IgD-negative memory B cell (primary cell): Measurements from ENCODE around the gene FAT2. TPM values are rescaled to one million over a fixed set of nuclear protein-coding genes. Genes with fewer than 3 reads are reported as not detected.

Experiments used
- H3K27ac Mint-ChIP-seq, 3 donors: one replicate each; pipeline ENCODE4 v1.8.0; 2020 to 2022; ENCODE audit warnings: mild to moderate bottlenecking in 3 of 3, mixed read lengths in 3 of 3, moderate library complexity in 1 of 3
- H3K27me3 Mint-ChIP-seq: one replicate; pipeline ENCODE4 v1.8.0; 2021; ENCODE audit warnings: mixed read lengths
- H3K36me3 Mint-ChIP-seq: one replicate; pipeline ENCODE4 v1.8.0; 2020; ENCODE audit warnings: mild to moderate bottlenecking, mixed read lengths
- H3K4me1 Mint-ChIP-seq, 3 donors: one replicate each; pipeline ENCODE4 v1.8.0; 2020 to 2022; ENCODE audit warnings: mixed read lengths in 3 of 3, mild to moderate bottlenecking in 1 of 3
- H3K4me3 Mint-ChIP-seq, 4 donors: one replicate each; pipeline ENCODE4 v1.8.0; 2020 to 2022; ENCODE audit warnings: mild to moderate bottlenecking in 4 of 4, mixed read lengths in 4 of 4, moderate library complexity in 3 of 4
- H3K9me3 Mint-ChIP-seq, 3 donors: one replicate each; pipeline ENCODE4 v1.8.0; 2020 to 2021; ENCODE audit warnings: mixed read lengths in 3 of 3, mild to moderate bottlenecking in 1 of 3
- polyA plus RNA-seq: library from polyadenylated mRNA; unstranded; fragments of 300-500 nt; fragmentation: Illumina TruSeq; gene quantifications from one replicate; pipeline ENCODE4 v1.2.3, GENCODE V29; 2021

Gene FAT2
- polyA plus RNA-seq, 1 donor from 2014 or later = not detected

- H3K36me3 Mint-ChIP-seq = peaks cover 4% of the 10 kb centered on the region
- H3K4me3 Mint-ChIP-seq = no peak overlapping the region
- H3K27ac Mint-ChIP-seq = no peak overlapping the region
- H3K4me1 Mint-ChIP-seq = no peaks in the 10 kb centered on the region
- H3K9me3 Mint-ChIP-seq = peaks cover 0 to 4% (median 0%) of the 10 kb centered on the region in 3 donors
- peaks cover 26% of the 10 kb centered on the region for H3K27me3 Mint-ChIP-seq
Measured at GRCh38 chr5:151620461-151620840, 29.3 kb upstream of the FAT2 start.

GRCh38 chr5:151619812-151620460 is 28.8 kb upstream of the FAT2 start:
- H3K9me3 Mint-ChIP-seq = peaks cover 0 to 4% (median 0%) of the 10 kb centered on the region in 3 donors
- H3K4me3 Mint-ChIP-seq = no peak overlapping the region
- no peak overlapping the region for H3K27ac Mint-ChIP-seq
- H3K4me1 Mint-ChIP-seq = no peaks in the 10 kb centered on the region
- peaks cover 4% of the 10 kb centered on the region for H3K36me3 Mint-ChIP-seq
- peaks cover 30% of the 10 kb centered on the region for H3K27me3 Mint-ChIP-seq

- Mint-ChIP-seq H3K27me3 (peaks cover 28% of the 10 kb centered on the region), H3K27ac (no peak overlapping the region), H3K36me3 (peaks cover 4% of the 10 kb centered on the region), H3K9me3 (peaks cover 0 to 4% (median 0%) of the 10 kb centered on the region in 3 donors), H3K4me1 (peaks cover 0 to under 1% (median 0%) of the 10 kb centered on the region in 3 donors), H3K4me3 (no peak overlapping the region)
Measured at GRCh38 chr5:151618907-151619306, 27.8 kb upstream of the FAT2 start.

GRCh38 chr5:151617841-151618710 is 26.9 kb upstream of the FAT2 start:
- H3K27me3 Mint-ChIP-seq = peaks cover 31% of the 10 kb centered on the region
- no peak overlapping the region for H3K27ac Mint-ChIP-seq
- no peak overlapping the region for H3K4me3 Mint-ChIP-seq
- H3K9me3 Mint-ChIP-seq = peaks cover 0 to 4% (median 0%) of the 10 kb centered on the region in 3 donors
- H3K36me3 Mint-ChIP-seq = peaks cover 4% of the 10 kb centered on the region
- peaks cover 0 to 7% (median 3%) of the 10 kb centered on the region in 3 donors for H3K4me1 Mint-ChIP-seq

- Mint-ChIP-seq H3K27me3 (peaks cover 32% of the 10 kb centered on the region), H3K9me3 (peaks cover 0 to 4% (median 0%) of the 10 kb centered on the region in 3 donors), H3K4me3 (no peak overlapping the region), H3K27ac (no peak overlapping the region), H3K36me3 (peaks cover 4% of the 10 kb centered on the region), H3K4me1 (peaks cover 0 to 9% (median 7%) of the 10 kb centered on the region in 3 donors)
Measured at GRCh38 chr5:151617383-151617840, 26.3 kb upstream of the FAT2 start.

- Mint-ChIP-seq H3K9me3 (peaks cover 0 to 4% (median 0%) of the 10 kb centered on the region in 3 donors), H3K36me3 (peaks cover 4% of the 10 kb centered on the region), H3K27ac (peak overlapping the region in 1 of 3 donors; percentile 57), H3K4me1 (peaks cover 0 to 9% (median 9%) of the 10 kb centered on the region in 3 donors), H3K4me3 (no peak overlapping the region), H3K27me3 (peaks cover 21% of the 10 kb centered on the region)
Measured at GRCh38 chr5:151615431-151615830, 24.3 kb upstream of the FAT2 start.

- H3K4me3 Mint-ChIP-seq = no peak overlapping the region
- H3K27me3 Mint-ChIP-seq = peaks cover 22% of the 10 kb centered on the region
- H3K9me3 Mint-ChIP-seq = peaks cover 0 to 4% (median 0%) of the 10 kb centered on the region in 3 donors
- H3K27ac Mint-ChIP-seq = no peak overlapping the region
- H3K36me3 Mint-ChIP-seq = peaks cover 2% of the 10 kb centered on the region
- peaks cover 0 to 9% (median 9%) of the 10 kb centered on the region in 3 donors for H3K4me1 Mint-ChIP-seq
Measured at GRCh38 chr5:151614565-151614964, 23.4 kb upstream of the FAT2 start.

- Mint-ChIP-seq H3K4me1 (peaks cover 0 to 9% (median 9%) of the 10 kb centered on the region in 3 donors), H3K27ac (no peak overlapping the region), H3K27me3 (peaks cover 20% of the 10 kb centered on the region), H3K9me3 (peaks cover 0 to 4% (median 0%) of the 10 kb centered on the region in 3 donors), H3K4me3 (peak overlapping the region in 2 of 4 donors; percentile 54 to 70), H3K36me3 (peaks cover 2% of the 10 kb centered on the region)
Measured at GRCh38 chr5:151612689-151613427, 21.7 kb upstream of the FAT2 start.

GRCh38 chr5:151611127-151611775 is 20.1 kb upstream of the FAT2 start:
- Mint-ChIP-seq H3K27ac (peak overlapping the region in 1 of 3 donors; percentile 60), H3K27me3 (peaks cover 14% of the 10 kb centered on the region), H3K36me3 (no peaks in the 10 kb centered on the region), H3K4me3 (no peak overlapping the region), H3K9me3 (no peaks in the 10 kb centered on the region), H3K4me1 (peaks cover 0 to 9% (median 9%) of the 10 kb centered on the region in 3 donors)

GRCh38 chr5:151608522-151608921 is 17.4 kb upstream of the FAT2 start:
- H3K9me3 Mint-ChIP-seq = no peaks in the 10 kb centered on the region
- H3K4me3 Mint-ChIP-seq = no peak overlapping the region
- H3K4me1 Mint-ChIP-seq = peaks cover 0 to 12% (median 6%) of the 10 kb centered on the region in 3 donors
- H3K27ac Mint-ChIP-seq = no peak overlapping the region
- peaks cover 8% of the 10 kb centered on the region for H3K27me3 Mint-ChIP-seq
- H3K36me3 Mint-ChIP-seq = no peaks in the 10 kb centered on the region

GRCh38 chr5:151607304-151607703 is 16.2 kb upstream of the FAT2 start:
- Mint-ChIP-seq H3K9me3 (no peaks in the 10 kb centered on the region), H3K36me3 (no peaks in the 10 kb centered on the region), H3K27ac (no peak overlapping the region), H3K4me3 (no peak overlapping the region), H3K27me3 (peaks cover 5% of the 10 kb centered on the region), H3K4me1 (peaks cover 0 to 4% (median 2%) of the 10 kb centered on the region in 3 donors)

GRCh38 chr5:151605559-151605958 is 14.4 kb upstream of the FAT2 start:
- H3K4me1 Mint-ChIP-seq = peaks cover 0 to 3% (median 2%) of the 10 kb centered on the region in 3 donors
- H3K36me3 Mint-ChIP-seq = no peaks in the 10 kb centered on the region
- H3K27me3 Mint-ChIP-seq = peaks cover 8% of the 10 kb centered on the region
- no peak overlapping the region for H3K4me3 Mint-ChIP-seq
- no peak overlapping the region for H3K27ac Mint-ChIP-seq
- H3K9me3 Mint-ChIP-seq = no peaks in the 10 kb centered on the region

GRCh38 chr5:151602806-151603205 is 11.7 kb upstream of the FAT2 start:
- Mint-ChIP-seq H3K27me3 (peaks cover 7% of the 10 kb centered on the region), H3K4me3 (no peak overlapping the region), H3K27ac (no peak overlapping the region), H3K9me3 (no peaks in the 10 kb centered on the region), H3K4me1 (peaks cover 0 to 3% (median 2%) of the 10 kb centered on the region in 3 donors), H3K36me3 (no peaks in the 10 kb centered on the region)

- H3K4me3 Mint-ChIP-seq = no peak overlapping the region
- peaks cover 1% of the 10 kb centered on the region for H3K36me3 Mint-ChIP-seq
- H3K4me1 Mint-ChIP-seq = peaks cover 0 to 3% (median 2%) of the 10 kb centered on the region in 3 donors
- no peak overlapping the region for H3K27ac Mint-ChIP-seq
- peaks cover 7% of the 10 kb centered on the region for H3K27me3 Mint-ChIP-seq
- no peaks in the 10 kb centered on the region for H3K9me3 Mint-ChIP-seq
Measured at GRCh38 chr5:151601391-151601790, 10.3 kb upstream of the FAT2 start.
